ENCODE results near the gene UBE2O. TPM values are rescaled to one million over a fixed set of nuclear protein-coding genes. Genes with fewer than 3 reads are reported as not detected.

Gene UBE2O
- polyA plus RNA-seq, 5 donors: 21.0 to 28.6 (median 22.3) TPM

- no peak for DNase-seq
Measured at GRCh38 chr17:76487451-76488192, 34.7 kb upstream of the UBE2O start.

- no peak for DNase-seq
Measured at GRCh38 chr17:76485569-76485968, 32.6 kb upstream of the UBE2O start.

- DNase-seq: no peak
Measured at GRCh38 chr17:76484228-76484725, 31.3 kb upstream of the UBE2O start.

DNA sequence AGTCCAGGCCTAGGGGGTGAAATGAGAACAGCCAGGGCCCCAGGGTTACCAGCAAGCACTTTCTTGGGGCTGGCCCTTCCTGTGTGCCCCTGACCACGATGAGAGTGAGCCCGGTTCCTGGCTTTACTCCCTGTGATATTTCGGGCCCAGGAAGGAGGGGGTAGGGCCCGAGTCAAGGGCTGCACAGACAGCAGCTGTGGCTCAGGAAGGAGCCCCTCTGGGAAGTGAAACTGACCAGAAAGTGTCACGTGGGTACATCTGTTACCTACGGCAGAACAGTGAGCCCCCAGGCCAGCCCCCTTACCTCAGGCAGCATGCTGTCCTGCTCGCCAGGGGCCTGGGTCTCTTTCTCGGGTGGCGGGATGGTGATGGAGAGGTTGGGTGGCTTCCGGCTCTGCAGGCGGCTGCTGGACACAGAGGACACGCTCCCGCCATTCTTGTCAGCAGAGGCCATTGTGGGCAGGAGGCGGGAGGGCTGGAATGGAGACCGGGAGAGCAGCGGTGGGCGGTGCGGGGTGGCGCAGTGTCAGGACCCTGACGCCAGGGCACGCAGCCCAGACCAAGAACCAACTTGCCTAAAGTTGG lies 28.2 kb upstream of the UBE2O start:
- no peak for DNase-seq

DNA sequence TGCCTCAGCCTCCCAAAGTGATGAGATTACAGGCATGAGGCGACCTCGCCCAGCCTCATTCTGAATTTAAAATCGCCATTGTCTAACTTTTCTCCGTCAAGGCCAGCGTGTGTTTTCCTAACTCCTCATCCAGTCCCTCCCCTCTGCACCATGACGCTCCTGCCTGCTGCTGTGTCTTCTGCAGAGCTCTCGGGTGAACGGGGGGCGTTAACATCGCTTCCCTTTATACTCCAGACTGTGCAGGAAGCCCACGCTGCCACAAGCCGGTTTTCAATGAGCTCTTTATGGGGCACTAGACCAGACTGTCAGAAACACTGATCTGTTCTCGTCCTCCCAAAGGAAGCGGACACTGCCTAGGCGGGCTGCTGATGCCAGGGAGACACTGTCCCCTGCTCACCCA lies 27.7 kb upstream of the UBE2O start:
- DNase-seq: no peak

- DNase-seq: no peak
Measured at GRCh38 chr17:76479515-76480060, 26.6 kb upstream of the UBE2O start.

GRCh38 chr17:76478730-76479514 lies 26.0 kb upstream of the UBE2O start:
- no peak for DNase-seq

- no peak for DNase-seq
Measured at GRCh38 chr17:76478097-76478496, 25.1 kb upstream of the UBE2O start.

GRCh38 chr17:76477576-76477975 lies 24.6 kb upstream of the UBE2O start:
- DNase-seq: no peak

GRCh38 chr17:76476736-76477135 lies 23.8 kb upstream of the UBE2O start:
- no peak for DNase-seq

DNA sequence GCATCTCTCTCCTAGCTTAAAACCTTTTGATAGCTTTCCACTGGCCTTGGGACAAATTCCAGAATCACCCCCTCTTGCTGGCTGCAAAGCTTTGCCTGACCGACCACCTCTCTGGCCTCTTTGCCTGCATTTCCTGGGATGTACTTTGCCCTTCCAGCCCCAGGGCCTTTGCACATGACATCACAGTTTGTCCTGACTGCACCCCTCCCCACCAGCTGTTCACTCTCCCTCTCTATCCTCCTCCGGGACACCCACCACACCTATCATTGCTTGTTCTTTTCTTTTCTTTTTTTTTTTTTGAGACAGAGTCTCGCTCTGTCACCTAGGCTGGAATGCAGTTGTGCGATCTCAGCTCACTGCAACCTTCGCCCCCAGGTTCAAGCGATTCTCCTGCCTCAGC lies 22.4 kb upstream of the UBE2O start:
- no peak for DNase-seq

- no peak for DNase-seq
Measured at GRCh38 chr17:76474894-76475293, 21.9 kb upstream of the UBE2O start.

- no peak for DNase-seq
Measured at GRCh38 chr17:76474238-76474637, 21.3 kb upstream of the UBE2O start.

GRCh38 chr17:76473541-76473985 lies 20.6 kb upstream of the UBE2O start:
- DNase-seq: no peak

GRCh38 chr17:76472726-76473125 lies 19.8 kb upstream of the UBE2O start:
- DNase-seq: no peak

- DNase-seq: no peak
Measured at GRCh38 chr17:76472258-76472645, 19.3 kb upstream of the UBE2O start.

DNA sequence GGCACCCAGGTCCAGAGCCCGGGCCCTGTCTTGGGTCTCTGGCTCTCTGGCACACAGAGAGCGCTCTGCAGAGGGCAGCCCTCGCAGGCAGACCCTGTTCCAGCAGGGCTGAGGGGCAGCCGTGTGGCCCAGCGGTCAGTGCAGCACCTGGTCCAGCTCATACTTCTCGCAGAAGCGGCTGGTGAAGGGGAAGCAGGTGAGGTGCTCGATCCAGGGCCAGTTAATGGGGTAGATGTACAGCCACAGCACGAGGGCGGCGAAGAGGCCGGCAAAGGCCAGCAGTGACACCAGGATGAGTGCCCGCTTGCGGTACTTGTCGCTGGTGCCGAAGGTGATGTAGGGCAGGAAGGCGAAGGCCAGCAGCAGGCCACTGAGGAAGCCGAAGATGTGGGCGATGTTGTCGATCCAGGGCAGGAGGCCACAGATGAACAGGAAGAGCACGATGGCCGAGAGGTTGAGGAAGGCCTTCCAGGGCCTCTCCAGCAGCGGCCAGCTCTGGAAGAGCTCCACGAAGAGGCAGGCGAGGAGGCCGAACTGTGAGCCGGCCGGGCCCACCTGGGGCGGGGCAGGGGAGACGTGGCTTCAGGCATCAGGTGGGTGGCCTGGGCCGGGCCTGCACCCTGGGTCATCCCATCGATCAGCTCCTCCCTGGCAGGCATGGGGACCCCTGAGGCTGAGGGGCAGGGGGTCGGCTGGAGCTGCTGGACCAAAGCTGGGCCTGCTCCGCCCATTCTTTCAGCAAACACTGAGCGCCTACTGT lies 18.7 kb upstream of the UBE2O start:
- no peak for DNase-seq

- DNase-seq: no peak
Measured at GRCh38 chr17:76469991-76470739, 17.2 kb upstream of the UBE2O start.

DNA sequence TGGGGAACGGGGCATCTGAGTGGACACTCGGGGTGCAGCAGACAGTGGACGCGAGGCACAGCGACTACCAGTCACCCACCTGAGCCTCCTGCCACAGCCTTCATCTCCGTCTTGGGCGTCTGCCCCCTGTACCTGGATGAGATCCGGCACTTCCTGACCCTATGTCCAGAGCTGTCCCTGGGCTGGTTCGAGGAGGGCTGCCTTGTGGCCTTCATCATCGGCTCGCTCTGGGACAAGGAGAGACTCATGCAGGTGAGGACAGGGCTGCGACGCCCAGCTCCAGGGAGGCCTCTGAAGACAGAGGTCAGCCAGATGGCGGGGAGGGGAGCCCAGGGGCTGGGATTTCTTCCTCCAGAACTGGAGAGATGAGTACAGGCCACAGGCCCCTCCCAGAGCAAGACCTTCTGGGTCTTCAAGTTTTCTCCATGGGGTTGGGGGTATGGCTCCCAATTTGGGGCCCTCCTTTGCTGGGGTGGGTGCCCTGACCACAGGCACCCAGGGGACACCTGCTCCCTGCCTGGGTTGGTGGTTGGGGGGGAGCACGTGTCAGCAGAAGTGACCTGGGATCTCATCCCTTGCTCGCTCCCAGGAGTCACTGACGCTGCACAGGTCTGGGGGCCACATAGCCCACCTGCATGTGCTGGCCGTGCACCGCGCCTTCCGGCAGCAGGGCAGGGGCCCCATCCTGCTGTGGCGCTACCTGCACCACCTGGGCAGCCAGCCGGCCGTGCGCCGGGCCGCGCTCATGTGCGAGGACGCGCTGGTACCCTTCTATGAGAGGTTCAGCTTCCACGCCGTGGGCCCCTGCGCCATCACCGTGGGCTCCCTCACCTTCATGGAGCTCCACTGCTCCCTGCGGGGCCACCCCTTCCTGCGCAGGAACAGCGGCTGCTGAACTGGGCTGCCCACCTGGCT lies 16.4 kb upstream of the UBE2O start:
- DNase-seq: no peak

DNA sequence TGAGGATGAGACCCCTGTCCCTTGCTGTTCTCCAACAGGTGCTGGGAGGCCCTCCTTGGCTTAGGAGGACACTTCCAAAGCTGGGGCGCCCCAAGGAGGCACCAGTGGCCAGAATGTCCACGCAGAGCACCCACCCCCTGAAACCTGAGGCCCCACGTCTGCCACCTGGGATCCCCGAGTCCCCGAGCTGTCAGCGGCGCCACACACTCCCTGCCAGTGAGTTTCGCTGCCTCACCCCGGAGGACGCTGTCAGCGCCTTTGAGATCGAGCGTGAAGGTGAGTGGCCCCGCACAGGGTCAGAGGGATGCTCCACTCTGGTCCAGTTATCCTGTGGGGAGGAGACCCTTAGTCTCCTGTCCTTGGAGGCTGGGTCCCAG lies 15.7 kb upstream of the UBE2O start:
- DNase-seq: no peak
